Neural progenitor cell (in vitro differentiated cells): Measurements from ENCODE around the gene CBFA2T2. TPM values are rescaled to one million over a fixed set of nuclear protein-coding genes. Genes with fewer than 3 reads are reported as not detected.

Experiments used
- DNase-seq: peaks from one replicate; pipeline ENCODE4 v3.0.0-alpha.2; 2016; ENCODE audit warnings: low spot score
- H2AFZ ChIP-seq: fragments of 200-600 bp; sonication (generic); replicated peaks from 2 replicates; pipeline ENCODE4 v1.6.1; 2016; ENCODE audit warnings: antibody characterized with exemption
- H3F3A ChIP-seq: fragments of 200-600 bp; sonication (generic); 2 replicates; pipeline ENCODE4 v1.6.1; 2016; ENCODE audit warnings: antibody characterized with exemption, low read depth
- H3K27ac ChIP-seq: fragments of 200-600 bp; sonication (generic); 2 replicates; pipeline ENCODE4 v1.5.1; 2016; ENCODE audit warnings: mild to moderate bottlenecking
- H3K27me3 ChIP-seq: fragments of 200-600 bp; sonication (generic); 2 replicates; pipeline ENCODE4 v1.6.1; 2016; ENCODE audit warnings: mild to moderate bottlenecking, moderate library complexity
- H3K36me3 ChIP-seq: fragments of 200-600 bp; sonication (generic); 2 replicates; pipeline ENCODE4 v1.5.1; 2016
- H3K4me1 ChIP-seq: fragments of 200-600 bp; sonication (generic); 2 replicates; pipeline ENCODE4 v1.6.1; 2016; ENCODE audit warnings: mixed run types
- H3K4me2 ChIP-seq: fragments of 200-600 bp; sonication (generic); 2 replicates; pipeline ENCODE4 v1.6.1; 2016
- H3K4me3 ChIP-seq: fragments of 200-600 bp; sonication (generic); 2 replicates; pipeline ENCODE4 v1.5.1; 2016
- H3K79me2 ChIP-seq: fragments of 200-600 bp; sonication (generic); 2 replicates; pipeline ENCODE4 v1.6.1; 2016; ENCODE audit warnings: low read depth
- H3K9ac ChIP-seq: fragments of 200-600 bp; sonication (generic); 2 replicates; pipeline ENCODE4 v1.6.1; 2016
- H3K9me3 ChIP-seq: fragments of 200-600 bp; sonication (generic); 2 replicates; pipeline ENCODE4 v1.5.1; 2016; ENCODE audit warnings: low read depth
- H4K20me1 ChIP-seq: fragments of 200-600 bp; sonication (generic); 2 replicates; pipeline ENCODE4 v1.6.1; 2016; ENCODE audit warnings: low read depth
- H3K27ac Mint-ChIP-seq: 3 replicates; pipeline ENCODE4 v1.8.0; 2021; ENCODE audit warnings: mixed read lengths
- H3K27me3 Mint-ChIP-seq: 2 replicates; pipeline ENCODE4 v1.8.0; 2022; ENCODE audit warnings: low read depth, mild to moderate bottlenecking, inconsistent platforms, moderate library complexity, mixed read lengths; ENCODE audit not compliant: insufficient read depth
- H3K36me3 Mint-ChIP-seq: 3 replicates; pipeline ENCODE4 v1.8.0; 2021; ENCODE audit warnings: mixed read lengths
- H3K4me1 Mint-ChIP-seq: 3 replicates; pipeline ENCODE4 v1.8.0; 2021; ENCODE audit warnings: mixed read lengths
- H3K4me3 Mint-ChIP-seq: 3 replicates; pipeline ENCODE4 v1.8.0; 2021; ENCODE audit warnings: mild to moderate bottlenecking, moderate library complexity, mixed read lengths
- H3K9me3 Mint-ChIP-seq: 3 replicates; pipeline ENCODE4 v1.8.0; 2020; ENCODE audit warnings: mixed read lengths
- CTCF ChIP-seq: fragments of 200-600 bp; sonication (generic); IDR thresholded peaks from 2 replicates; pipeline ENCODE4 v1.5.1; 2017; ENCODE audit warnings: antibody characterized with exemption, mild to moderate bottlenecking
- EZH2 ChIP-seq: fragments of 200-600 bp; sonication (generic); IDR thresholded peaks from 2 replicates; pipeline ENCODE4 v1.6.1; 2017; ENCODE audit warnings: antibody characterized with exemption, mild to moderate bottlenecking, moderate library complexity
- EZH2phosphoT487 ChIP-seq: fragments of 200-600 bp; sonication (generic); IDR thresholded peaks from 2 replicates; pipeline ENCODE4 v1.6.1; 2017; ENCODE audit warnings: antibody characterized with exemption
- total RNA-seq: library from RNA; depleted of rRNA; stranded (reverse); fragments of >200 nt; gene quantifications from 2 replicates; pipeline ENCODE4 v1.2.3, GENCODE V29; 2015; ENCODE audit warnings: low replicate concordance

CBFA2T2 gene
- total RNA-seq, 1 donor from 2014 or later: 11.9 TPM

- Histone ChIP-seq H4K20me1 (peaks cover 6% of the 10 kb centered on the region), H3K27ac (no peak overlapping the region), H3K79me2 (no peaks in the 10 kb centered on the region), H3K9me3 (no peaks in the 10 kb centered on the region), H2AFZ (no peak overlapping the region), H3K4me1 (peaks cover 11% of the 10 kb centered on the region), H3K4me2 (no peak overlapping the region), H3K4me3 (no peak overlapping the region), H3K36me3 (no peaks in the 10 kb centered on the region), H3F3A (no peaks in the 10 kb centered on the region), H3K9ac (no peak overlapping the region), H3K27me3 (no peaks in the 10 kb centered on the region)
- Mint-ChIP-seq H3K27me3 (peaks cover 10% of the 10 kb centered on the region), H3K36me3 (no peaks in the 10 kb centered on the region), H3K9me3 (no peaks in the 10 kb centered on the region), H3K27ac (no peak overlapping the region), H3K4me1 (peaks cover 11% of the 10 kb centered on the region), H3K4me3 (no peak overlapping the region)
- TF ChIP-seq EZH2: no peak
- no peak for TF ChIP-seq CTCF
- no peak for TF ChIP-seq EZH2phosphoT487
- DNase-seq: no peak
Observed at GRCh38 chr20:33470457-33470856, 19.4 kb upstream of the CBFA2T2 start.

DNA sequence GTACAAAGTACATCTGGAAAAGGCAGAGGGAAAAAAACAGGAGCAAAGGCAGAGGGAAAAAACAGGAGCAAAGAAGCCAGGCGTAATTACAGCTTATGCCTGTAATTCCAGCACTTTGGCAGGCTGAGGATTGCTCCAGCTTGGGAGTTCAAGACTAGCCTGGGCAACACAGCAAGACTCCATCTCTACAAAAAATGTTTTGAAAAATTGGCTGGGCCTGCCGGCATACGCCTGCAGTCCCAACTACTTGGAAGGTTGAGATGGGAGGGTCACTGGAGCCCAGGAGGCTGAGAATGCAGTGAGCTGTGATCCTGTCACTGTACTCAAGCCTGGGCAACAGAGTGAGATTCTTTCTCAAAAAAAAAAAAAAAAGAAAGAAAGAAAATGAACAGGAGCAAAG lies 19.0 kb upstream of the CBFA2T2 start:
- Histone ChIP-seq H3K4me2 (no peak overlapping the region), H3K4me1 (peaks cover 11% of the 10 kb centered on the region), H3K79me2 (no peaks in the 10 kb centered on the region), H2AFZ (no peak overlapping the region), H3K9ac (no peak overlapping the region), H3F3A (no peaks in the 10 kb centered on the region), H3K36me3 (no peaks in the 10 kb centered on the region), H3K9me3 (no peaks in the 10 kb centered on the region), H3K27ac (no peak overlapping the region), H3K27me3 (no peaks in the 10 kb centered on the region), H4K20me1 (peaks cover 3% of the 10 kb centered on the region), H3K4me3 (no peak overlapping the region)
- no peak for DNase-seq
- TF ChIP-seq EZH2 (no peak), EZH2phosphoT487 (no peak), CTCF (no peak)
- Mint-ChIP-seq H3K27me3 (peaks cover 10% of the 10 kb centered on the region), H3K36me3 (no peaks in the 10 kb centered on the region), H3K4me3 (no peak overlapping the region), H3K9me3 (no peaks in the 10 kb centered on the region), H3K27ac (no peak overlapping the region), H3K4me1 (peaks cover 9% of the 10 kb centered on the region)

DNA sequence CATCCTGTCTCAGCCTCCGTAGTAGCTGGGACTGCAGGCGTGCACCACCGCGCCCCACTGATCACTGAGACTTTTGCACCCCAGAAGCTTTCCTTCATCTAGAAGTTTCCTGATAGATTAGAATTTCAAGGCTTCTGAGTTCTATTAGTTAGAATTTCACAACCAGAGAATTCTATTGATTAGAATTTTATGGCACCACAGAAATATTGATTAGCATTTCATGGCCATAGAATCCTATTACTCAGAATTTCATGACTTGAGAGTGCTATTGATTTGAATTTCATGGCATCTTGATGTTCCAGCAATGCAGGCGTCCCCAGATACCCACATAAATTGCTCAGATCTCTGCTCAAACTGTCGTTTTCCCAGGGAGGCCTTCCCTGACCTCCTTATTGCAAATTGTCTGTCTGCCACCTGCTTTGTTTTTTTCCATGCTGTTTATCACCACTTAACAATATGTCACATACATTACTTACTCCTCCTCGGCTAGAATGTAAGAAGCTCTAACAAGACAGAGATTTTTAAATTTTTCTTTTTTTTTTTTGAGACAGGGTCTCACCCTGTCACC lies 16.9 kb upstream of the CBFA2T2 start:
- TF ChIP-seq EZH2: no peak
- no peak for TF ChIP-seq CTCF
- TF ChIP-seq EZH2phosphoT487: no peak
- no peak overlapping the region for H3K27ac Mint-ChIP-seq
- no peaks in the 10 kb centered on the region for H3K27me3 ChIP-seq

More for the DNA sequence above, 16.9 kb upstream of the CBFA2T2 start:
- Histone ChIP-seq H3K4me2 (no peak overlapping the region), H3F3A (no peaks in the 10 kb centered on the region), H3K27ac (no peak overlapping the region), H3K9ac (no peak overlapping the region), H3K4me3 (no peak overlapping the region), H4K20me1 (no peaks in the 10 kb centered on the region), H3K79me2 (no peaks in the 10 kb centered on the region), H3K4me1 (peaks cover 11% of the 10 kb centered on the region), H3K36me3 (no peaks in the 10 kb centered on the region), H2AFZ (no peak overlapping the region), H3K9me3 (no peaks in the 10 kb centered on the region)
- no peak overlapping the region for H3K4me3 Mint-ChIP-seq
- no peaks in the 10 kb centered on the region for H3K36me3 Mint-ChIP-seq
- no peaks in the 10 kb centered on the region for H3K9me3 Mint-ChIP-seq
- peaks cover 10% of the 10 kb centered on the region for H3K27me3 Mint-ChIP-seq
- H3K4me1 Mint-ChIP-seq: peaks cover 11% of the 10 kb centered on the region
- DNase-seq: no peak
